ENCODE data around the gene MYT1.

The MYT1 gene

GRCh38 chr20:64214952-64215351, 50.7 kb downstream of the MYT1 start:
- FAIRE-seq (no peak), DNase-seq (ENCODE audit: insufficient read length, low spot score) (no peak)
- no peak for TF ChIP-seq CTCF (IDR thresholded peaks at IDR 0.05; ENCODE audit: insufficient read depth, missing control alignments)

- no peak for TF ChIP-seq CTCF (IDR thresholded peaks at IDR 0.05; ENCODE audit: insufficient read depth, missing control alignments)
- FAIRE-seq (no peak), DNase-seq (ENCODE audit: insufficient read length, low spot score) (no peak)
These were observed 51.8 kb downstream of the MYT1 start for GRCh38 chr20:64216036-64216435.

GRCh38 chr20:64216910-64217309, 52.7 kb downstream of the MYT1 start:
- DNase-seq (ENCODE audit: insufficient read length, low spot score) (no peak), FAIRE-seq (no peak)
- no peak for TF ChIP-seq CTCF (IDR thresholded peaks at IDR 0.05; ENCODE audit: insufficient read depth, missing control alignments)

DNA sequence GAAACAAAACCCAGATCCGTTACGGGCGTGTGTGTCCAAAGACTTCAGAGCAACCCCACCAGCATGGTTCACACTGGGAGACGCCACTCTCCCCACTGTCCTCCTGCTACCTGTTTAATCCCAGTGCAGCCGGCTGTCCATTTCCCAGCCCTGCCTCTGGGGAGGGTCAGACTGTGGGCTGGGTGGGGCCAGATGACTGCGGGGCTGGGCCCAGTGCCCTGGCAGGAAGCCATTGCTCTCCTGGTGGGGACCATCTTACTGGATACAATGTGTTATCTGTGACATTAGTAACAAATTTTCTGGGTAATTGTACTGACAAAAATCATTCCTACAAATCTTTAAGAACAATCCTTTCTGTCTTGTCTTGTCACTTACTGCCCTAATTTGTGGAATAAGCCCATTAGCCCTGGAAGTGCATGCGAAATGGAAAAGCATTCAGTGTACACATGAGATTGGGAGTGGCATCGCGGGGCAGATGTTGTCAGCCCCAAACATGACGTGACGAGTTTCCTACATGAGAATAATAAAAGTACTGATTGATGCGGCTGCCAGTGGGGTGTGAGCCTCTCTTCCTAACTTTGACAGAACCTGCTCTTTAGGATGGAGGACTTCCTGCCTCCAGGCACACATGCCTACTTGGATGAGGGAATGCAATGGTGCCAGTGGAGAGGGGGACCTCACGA, 53.4 kb downstream of the MYT1 start:
- FAIRE-seq = no peak
- TF ChIP-seq CTCF (IDR thresholded peaks at IDR 0.05; ENCODE audit: insufficient read depth, missing control alignments) = no peak

DNA sequence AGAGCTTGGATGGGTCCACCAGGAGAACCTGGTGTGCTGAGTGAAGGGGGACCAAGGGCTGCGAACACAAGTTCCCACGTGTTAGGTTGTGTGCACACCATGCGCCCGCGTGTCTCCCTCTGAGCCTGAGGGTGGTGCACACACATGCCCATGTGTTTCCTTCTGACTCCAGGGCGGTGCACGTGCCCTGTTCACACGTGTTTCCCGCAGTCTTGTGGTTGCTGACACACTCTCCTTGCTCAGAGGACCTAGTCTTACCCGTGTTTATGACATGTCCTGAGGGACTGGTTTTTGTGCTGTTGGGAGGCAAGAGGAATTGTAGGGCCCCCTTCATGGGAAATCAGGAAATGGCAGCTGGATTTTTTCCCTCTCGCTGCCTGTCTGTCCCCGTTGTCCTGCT, 55.0 kb downstream of the MYT1 start:
- no peak for TF ChIP-seq CTCF (IDR thresholded peaks at IDR 0.05; ENCODE audit: insufficient read depth, missing control alignments)
- no peak for FAIRE-seq
- DNase-seq (ENCODE audit: insufficient read length, low spot score) = no peak

More for the DNA sequence above, 53.4 kb downstream of the MYT1 start:
- no peak for DNase-seq (ENCODE audit: insufficient read length, low spot score)

DNA sequence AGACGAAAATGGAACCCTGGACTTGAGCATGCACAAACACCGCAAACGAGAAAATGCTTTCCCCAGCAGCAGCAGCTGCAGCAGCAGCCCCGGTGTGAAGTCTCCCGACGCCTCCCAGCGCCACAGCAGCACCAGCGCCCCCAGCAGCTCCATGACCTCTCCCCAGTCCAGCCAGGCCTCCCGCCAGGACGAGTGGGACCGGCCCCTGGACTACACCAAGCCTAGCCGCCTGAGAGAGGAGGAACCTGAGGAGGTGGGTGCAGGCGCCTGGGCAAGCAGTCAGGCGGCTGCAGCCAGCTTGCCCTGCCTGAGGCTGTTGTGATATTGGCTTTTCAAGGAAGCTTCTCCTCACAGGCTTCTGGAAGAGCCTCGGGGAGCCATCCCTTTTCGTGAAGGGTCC, 55.5 kb downstream of the MYT1 start:
- FAIRE-seq (no peak), DNase-seq (ENCODE audit: insufficient read length, low spot score) (no peak)
- TF ChIP-seq CTCF (IDR thresholded peaks at IDR 0.05; ENCODE audit: insufficient read depth, missing control alignments) = no peak

- no peak for FAIRE-seq
- DNase-seq (ENCODE audit: insufficient read length, low spot score) = no peak
- no peak for TF ChIP-seq CTCF (IDR thresholded peaks at IDR 0.05; ENCODE audit: insufficient read depth, missing control alignments)
These were observed 56.2 kb downstream of the MYT1 start for GRCh38 chr20:64220420-64220819.
